Vagina (tissue), 2 donors: Measurements from ENCODE around the gene FHIP2A.

Experiments
- POLR2A ChIP-seq, 2 donors: fragments of 450-650 bp; IDR thresholded peaks; one replicate each; pipeline ENCODE4 v1.6.1; 2017; ENCODE audit warnings: antibody characterized with exemption in 2 of 2, mild to moderate bottlenecking in 2 of 2, moderate library complexity in 2 of 2
- POLR2AphosphoS5 ChIP-seq, 2 donors: sonication (generic); formaldehyde crosslinking; IDR thresholded peaks; one replicate each; pipeline ENCODE4 v1.9.0; 2017; ENCODE audit warnings: antibody characterized with exemption in 2 of 2, mild to moderate bottlenecking in 2 of 2, low read depth in 1 of 2; ENCODE audit not compliant: insufficient read depth in 1 of 2

GRCh38 chr10:114852197-114852596, 30.6 kb downstream of the FHIP2A start:
- TF ChIP-seq POLR2AphosphoS5 (IDR thresholded peaks at IDR 0.05; ENCODE audit: insufficient read depth in 1 of 2, low read depth in 1 of 2) (no peak), POLR2A (IDR thresholded peaks at IDR 0.05) (no peak)
